ENCODE data around the gene ABHD2. TPM values are rescaled to one million over a fixed set of nuclear protein-coding genes. Genes with fewer than 3 reads are reported as not detected.
"Not testable (repeated sequence)": the region's sequence is repeated elsewhere in the genome, so short reads cannot be mapped to it uniquely, and the experiment has no call there.

Gene ABHD2
- total RNA-seq, 2 experiments from 2014 or later: 53.3 to 58.1 TPM

DNA sequence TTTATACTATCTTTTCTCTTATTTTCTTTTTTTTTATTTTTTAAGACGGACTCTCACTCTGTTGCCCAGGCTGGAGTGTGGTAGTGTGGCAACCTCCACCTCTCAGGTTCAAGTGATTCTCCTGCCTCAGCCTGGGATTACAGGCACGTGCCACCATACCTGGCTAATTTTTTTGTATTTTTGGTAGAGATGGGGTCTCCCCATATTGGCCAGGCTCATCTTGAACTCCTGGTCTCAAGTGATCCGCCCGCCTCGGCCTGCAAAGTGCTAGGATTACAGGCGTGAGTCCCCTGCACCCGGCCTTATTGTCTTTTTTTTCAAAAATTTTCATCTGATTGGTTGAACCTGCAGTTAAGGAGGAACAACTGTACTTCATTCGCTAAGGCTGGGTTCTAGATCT is 21.8 kb downstream of the ABHD2 start:
- no peaks in the 10 kb centered on the region for H3K27me3 Mint-ChIP-seq
- no peak overlapping the region for H3K27ac Mint-ChIP-seq
- no peak for DNase-seq
- H3K36me3 Mint-ChIP-seq: peaks cover 9% of the 10 kb centered on the region
- peaks cover 13% of the 10 kb centered on the region for H3K4me1 Mint-ChIP-seq
- no peaks in the 10 kb centered on the region for H3K9me3 Mint-ChIP-seq (ENCODE audit: low read depth)
- no peak for ATAC-seq
- no peak overlapping the region for H3K4me3 Mint-ChIP-seq
- CTCF ChIA-PET: interaction anchor here (2.3 kb wide), 1 partner anchor 19 kb away, joined by 9 read pairs; no protein-coding TSS in a partner anchor

- ATAC-seq: no peak
- Mint-ChIP-seq H3K4me1 (peaks cover 13% of the 10 kb centered on the region), H3K27ac (no peak overlapping the region), H3K4me3 (no peak overlapping the region), H3K9me3 (ENCODE audit: low read depth) (no peaks in the 10 kb centered on the region), H3K27me3 (no peaks in the 10 kb centered on the region), H3K36me3 (peaks cover 9% of the 10 kb centered on the region)
- no peak for DNase-seq
- CTCF ChIA-PET: interaction anchor here (1.1 to 2.9 kb wide), 4 partner anchors 18 to 96 kb away, joined by 3 to 15 read pairs (median 7); no protein-coding TSS in a partner anchor
These were observed 23.1 kb downstream of the ABHD2 start for GRCh38 chr15:89111352-89111751.

DNA sequence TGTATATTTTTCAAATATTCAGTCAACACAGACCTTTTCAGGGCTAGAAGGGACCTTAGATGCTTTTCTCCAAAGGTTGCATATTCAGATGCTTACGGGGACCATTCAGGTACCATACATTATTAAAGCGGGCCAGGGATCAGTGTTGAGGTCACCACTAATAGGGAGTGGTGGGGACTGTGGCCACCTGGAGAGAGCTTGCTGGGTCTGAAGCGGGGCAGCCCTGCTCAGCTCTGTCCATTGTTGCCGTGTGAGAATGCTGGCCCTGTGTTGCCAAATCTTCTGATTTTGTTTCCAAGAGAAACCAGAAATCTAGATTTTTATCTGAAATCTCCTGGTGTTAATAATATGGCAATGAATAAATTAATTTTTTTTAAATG is 23.7 kb downstream of the ABHD2 start:
- peaks cover 12% of the 10 kb centered on the region for H3K36me3 Mint-ChIP-seq
- no peak overlapping the region for H3K27ac Mint-ChIP-seq
- H3K9me3 Mint-ChIP-seq (ENCODE audit: low read depth): no peaks in the 10 kb centered on the region
- no peak overlapping the region for H3K4me3 Mint-ChIP-seq
- DNase-seq (no peak), ATAC-seq (no peak)
- no peaks in the 10 kb centered on the region for H3K27me3 Mint-ChIP-seq
- H3K4me1 Mint-ChIP-seq: peaks cover 13% of the 10 kb centered on the region
- CTCF ChIA-PET: interaction anchor here (0.6 to 2.9 kb wide), 6 partner anchors 17 to 640 kb away, joined by 3 to 15 read pairs (median 5); no protein-coding TSS in a partner anchor

- Mint-ChIP-seq H3K27me3 (no peaks in the 10 kb centered on the region), H3K4me3 (no peak overlapping the region), H3K27ac (peak overlapping the region; percentile 45), H3K36me3 (peaks cover 13% of the 10 kb centered on the region), H3K4me1 (peaks cover 13% of the 10 kb centered on the region), H3K9me3 (ENCODE audit: low read depth) (no peaks in the 10 kb centered on the region)
- DNase-seq: peak; percentile 51
- CTCF ChIA-PET: interaction anchor here (0.6 to 2.9 kb wide), 7 partner anchors 14 to 640 kb away, joined by 3 to 15 read pairs (median 4); no protein-coding TSS in a partner anchor
- ATAC-seq: peak; percentile 67
These were observed 24.2 kb downstream of the ABHD2 start for GRCh38 chr15:89112341-89112971.

DNA sequence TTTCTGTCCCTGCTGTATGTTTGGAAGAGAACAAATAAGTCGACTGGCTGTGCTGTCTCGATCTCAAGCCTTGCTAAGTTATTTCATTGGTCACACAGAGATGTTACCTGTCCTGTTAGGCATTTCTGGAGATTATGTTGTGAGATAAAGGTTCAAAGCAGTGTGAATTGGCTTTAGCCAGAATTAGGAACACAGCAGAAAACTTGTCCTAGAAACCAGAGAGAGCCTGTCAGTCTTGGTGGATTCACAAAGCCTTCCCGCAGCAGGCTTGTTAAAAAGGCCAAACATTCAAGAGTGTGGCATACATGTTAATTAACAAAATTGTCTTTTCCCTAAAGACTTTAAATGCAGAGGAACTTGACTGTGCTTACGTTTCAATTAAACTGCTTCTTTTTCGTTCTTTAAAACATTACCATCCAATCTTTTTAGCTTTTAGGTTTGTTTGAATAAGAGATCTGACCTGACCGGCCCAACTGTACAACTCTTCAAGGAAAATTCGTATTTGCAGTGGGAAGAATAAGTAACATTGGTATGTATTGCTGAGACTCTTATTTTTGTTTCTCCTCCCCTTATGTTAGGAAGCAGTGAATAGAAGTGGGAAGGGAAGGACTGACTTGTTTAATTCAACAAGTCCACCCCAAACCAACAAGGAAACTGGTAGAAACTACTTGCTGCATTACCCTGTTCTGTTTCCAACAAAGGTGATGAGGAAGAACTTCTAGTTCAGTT is 25.2 kb downstream of the ABHD2 start:
- CTCF ChIA-PET: interaction anchor here (1.0 to 2.9 kb wide), 6 partner anchors 13 to 59 kb away, joined by 3 to 15 read pairs (median 4); no protein-coding TSS in a partner anchor
- ATAC-seq (no peak), DNase-seq (no peak)
- no peaks in the 10 kb centered on the region for H3K9me3 Mint-ChIP-seq (ENCODE audit: low read depth)
- no peaks in the 10 kb centered on the region for H3K27me3 Mint-ChIP-seq
- no peak overlapping the region for H3K4me3 Mint-ChIP-seq
- peaks cover 13% of the 10 kb centered on the region for H3K4me1 Mint-ChIP-seq
- no peak overlapping the region for H3K27ac Mint-ChIP-seq
- H3K36me3 Mint-ChIP-seq: peaks cover 16% of the 10 kb centered on the region

DNA sequence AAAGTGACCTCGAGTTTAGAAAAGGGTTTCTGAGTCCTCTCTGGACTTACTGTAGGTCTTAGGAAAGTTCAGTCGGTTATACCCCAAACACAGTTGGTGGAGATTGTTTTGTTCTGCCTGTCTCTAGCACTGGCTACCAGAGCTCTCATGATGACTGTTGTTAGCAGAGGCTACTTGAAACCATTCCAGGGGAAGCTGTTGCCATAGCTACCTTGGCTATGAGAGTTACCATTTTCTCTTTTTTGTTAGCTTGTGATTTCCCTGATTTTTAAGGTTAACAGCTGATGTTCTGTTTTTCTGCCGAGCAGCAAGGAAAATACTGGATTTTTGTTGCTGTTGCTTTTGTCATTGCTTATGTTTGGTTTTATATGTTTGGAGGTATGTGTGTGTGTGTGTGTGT is 26.7 kb downstream of the ABHD2 start:
- CTCF ChIA-PET: interaction anchor here (0.7 to 1.5 kb wide), 7 partner anchors 10 to 63 kb away, joined by 3 to 4 read pairs (median 4); no protein-coding TSS in a partner anchor
- DNase-seq (no peak), ATAC-seq (no peak)
- Mint-ChIP-seq H3K4me1 (peaks cover 13% of the 10 kb centered on the region), H3K36me3 (peaks cover 16% of the 10 kb centered on the region), H3K27ac (no peak overlapping the region), H3K9me3 (ENCODE audit: low read depth) (no peaks in the 10 kb centered on the region), H3K4me3 (no peak overlapping the region), H3K27me3 (no peaks in the 10 kb centered on the region)

- Mint-ChIP-seq H3K27me3 (no peaks in the 10 kb centered on the region), H3K27ac (no peak overlapping the region), H3K9me3 (ENCODE audit: low read depth) (no peaks in the 10 kb centered on the region), H3K36me3 (peaks cover 16% of the 10 kb centered on the region), H3K4me3 (no peak overlapping the region), H3K4me1 (peaks cover 13% of the 10 kb centered on the region)
- ATAC-seq (no peak), DNase-seq (no peak)
- CTCF ChIA-PET: interaction anchor here (0.8 to 1.5 kb wide), 3 partner anchors 13 to 62 kb away, joined by 3 to 4 read pairs (median 3); no protein-coding TSS in a partner anchor
These were observed 27.3 kb downstream of the ABHD2 start for GRCh38 chr15:89115547-89115946.

DNA sequence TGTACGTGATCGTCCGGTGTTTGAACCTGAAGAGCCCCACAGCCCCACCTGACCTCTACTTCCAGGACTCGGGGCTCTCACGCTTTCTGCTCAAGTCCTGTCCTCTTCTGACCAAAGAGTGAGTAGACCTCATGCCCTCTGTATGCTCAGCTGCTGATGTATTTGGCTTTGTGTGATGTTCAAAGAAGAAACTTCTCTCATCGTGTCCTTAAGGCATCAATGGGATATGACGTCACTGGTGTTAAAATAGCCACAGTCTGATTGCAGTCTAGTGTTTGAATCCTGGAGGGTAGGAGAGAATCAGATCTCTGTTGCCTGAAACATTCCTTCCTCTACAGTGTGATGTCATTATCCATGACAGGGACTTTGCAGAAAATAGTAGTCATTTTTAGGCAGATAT is 28.1 kb downstream of the ABHD2 start:
- peaks cover 13% of the 10 kb centered on the region for H3K4me1 Mint-ChIP-seq
- H3K27ac Mint-ChIP-seq: no peak overlapping the region
- no peak for DNase-seq
- no peaks in the 10 kb centered on the region for H3K9me3 Mint-ChIP-seq (ENCODE audit: low read depth)
- CTCF ChIA-PET: interaction anchor here (2.8 kb wide), 1 partner anchor 59 kb away, joined by 9 read pairs; no protein-coding TSS in a partner anchor
- no peak overlapping the region for H3K4me3 Mint-ChIP-seq
- ATAC-seq: no peak
- peaks cover 21% of the 10 kb centered on the region for H3K36me3 Mint-ChIP-seq
- no peaks in the 10 kb centered on the region for H3K27me3 Mint-ChIP-seq

DNA sequence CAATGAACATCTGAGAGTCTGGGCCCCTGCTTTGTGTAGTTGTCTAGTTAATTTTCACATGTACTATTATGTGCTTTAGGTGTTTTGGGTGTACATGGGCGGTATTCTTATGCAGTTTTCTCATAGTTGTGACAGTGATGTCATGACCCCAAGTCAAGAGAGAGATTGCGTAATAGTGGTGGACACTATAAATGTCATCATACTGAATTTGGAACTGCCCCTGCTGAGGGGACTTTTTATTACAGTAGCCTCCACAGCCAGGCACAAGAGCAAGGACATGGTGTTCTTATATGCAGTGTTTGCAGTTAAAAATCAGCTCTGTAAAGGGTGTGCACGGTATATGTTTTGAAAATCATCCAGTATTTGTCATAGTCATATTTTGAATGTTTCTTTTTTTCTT is 29.5 kb downstream of the ABHD2 start:
- H3K9me3 Mint-ChIP-seq (ENCODE audit: low read depth): no peaks in the 10 kb centered on the region
- H3K4me1 Mint-ChIP-seq: peaks cover 7% of the 10 kb centered on the region
- H3K27me3 Mint-ChIP-seq: no peaks in the 10 kb centered on the region
- CTCF ChIA-PET: interaction anchor here (1.8 to 2.8 kb wide), 2 partner anchors 11 to 60 kb away, joined by 7 to 9 read pairs; no protein-coding TSS in a partner anchor
- peaks cover 21% of the 10 kb centered on the region for H3K36me3 Mint-ChIP-seq
- ATAC-seq: no peak
- no peak overlapping the region for H3K27ac Mint-ChIP-seq
- no peak overlapping the region for H3K4me3 Mint-ChIP-seq
- DNase-seq: no peak

DNA sequence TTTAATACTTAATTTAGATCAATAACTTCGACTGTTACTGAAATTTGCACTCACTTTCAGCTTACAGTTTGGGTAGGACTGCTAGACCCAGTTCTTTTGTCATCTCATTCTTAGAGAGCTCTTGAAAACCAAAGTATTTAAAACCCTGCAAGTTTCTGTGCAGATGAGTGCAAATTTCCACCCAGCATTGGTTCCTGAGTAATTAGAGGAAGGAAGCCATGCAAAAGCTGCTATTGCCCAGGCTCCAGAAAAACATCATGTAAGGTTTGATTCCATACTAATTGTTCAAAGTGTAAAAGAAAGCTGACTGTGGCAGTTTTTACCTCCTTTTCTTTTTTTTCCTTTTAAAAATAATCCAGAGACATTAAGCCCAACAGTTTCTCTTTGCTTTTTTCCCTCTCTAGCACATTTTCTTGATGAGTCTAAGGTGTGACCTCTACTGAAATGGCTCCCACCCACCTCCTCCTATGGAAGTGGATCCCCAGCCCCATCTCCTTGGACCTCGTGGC is 30.3 kb downstream of the ABHD2 start:
- Mint-ChIP-seq H3K27me3 (no peaks in the 10 kb centered on the region), H3K4me1 (peaks cover 1% of the 10 kb centered on the region), H3K27ac (no peak overlapping the region), H3K4me3 (no peak overlapping the region), H3K9me3 (ENCODE audit: low read depth) (no peaks in the 10 kb centered on the region), H3K36me3 (peaks cover 21% of the 10 kb centered on the region)
- no peak for DNase-seq
- CTCF ChIA-PET: interaction anchor here (1.8 to 2.8 kb wide), 2 partner anchors 11 to 61 kb away, joined by 7 to 9 read pairs; no protein-coding TSS in a partner anchor
- ATAC-seq: no peak

GRCh38 chr15:89119489-89120478 is 31.5 kb downstream of the ABHD2 start:
- Mint-ChIP-seq H3K27me3 (no peaks in the 10 kb centered on the region), H3K4me3 (no peak overlapping the region), H3K4me1 (no peaks in the 10 kb centered on the region), H3K27ac (no peak overlapping the region), H3K9me3 (ENCODE audit: low read depth) (no peaks in the 10 kb centered on the region), H3K36me3 (peaks cover 19% of the 10 kb centered on the region)
- DNase-seq: no peak
- no peak for ATAC-seq
- CTCF ChIA-PET: interaction anchor here (1.3 kb wide), 1 partner anchor 88 kb away, joined by 3 read pairs; no protein-coding TSS in a partner anchor

GRCh38 chr15:89120479-89121000 is 32.3 kb downstream of the ABHD2 start:
- not testable (repeated sequence) for H3K27me3 Mint-ChIP-seq; ATAC-seq; H3K27ac Mint-ChIP-seq; H3K4me3 Mint-ChIP-seq; H3K9me3 Mint-ChIP-seq (ENCODE audit: low read depth); H3K4me1 Mint-ChIP-seq; DNase-seq
- H3K36me3 Mint-ChIP-seq: peaks cover 17% of the 10 kb centered on the region
- CTCF ChIA-PET: interaction anchor here (1.0 to 1.6 kb wide), 2 partner anchors 9 to 63 kb away, joined by 5 to 6 read pairs; no protein-coding TSS in a partner anchor
